CD4-positive, alpha-beta T cell treated with Interferon alpha-2 for 1 hour (primary cell): ENCODE measurements around the gene LCE2D.

Source experiments
- DNase-seq, 2 donors: peaks; one replicate each; pipeline ENCODE4 v3.0.0-alpha.2; 2020 to 2022

LCE2D gene

DNA sequence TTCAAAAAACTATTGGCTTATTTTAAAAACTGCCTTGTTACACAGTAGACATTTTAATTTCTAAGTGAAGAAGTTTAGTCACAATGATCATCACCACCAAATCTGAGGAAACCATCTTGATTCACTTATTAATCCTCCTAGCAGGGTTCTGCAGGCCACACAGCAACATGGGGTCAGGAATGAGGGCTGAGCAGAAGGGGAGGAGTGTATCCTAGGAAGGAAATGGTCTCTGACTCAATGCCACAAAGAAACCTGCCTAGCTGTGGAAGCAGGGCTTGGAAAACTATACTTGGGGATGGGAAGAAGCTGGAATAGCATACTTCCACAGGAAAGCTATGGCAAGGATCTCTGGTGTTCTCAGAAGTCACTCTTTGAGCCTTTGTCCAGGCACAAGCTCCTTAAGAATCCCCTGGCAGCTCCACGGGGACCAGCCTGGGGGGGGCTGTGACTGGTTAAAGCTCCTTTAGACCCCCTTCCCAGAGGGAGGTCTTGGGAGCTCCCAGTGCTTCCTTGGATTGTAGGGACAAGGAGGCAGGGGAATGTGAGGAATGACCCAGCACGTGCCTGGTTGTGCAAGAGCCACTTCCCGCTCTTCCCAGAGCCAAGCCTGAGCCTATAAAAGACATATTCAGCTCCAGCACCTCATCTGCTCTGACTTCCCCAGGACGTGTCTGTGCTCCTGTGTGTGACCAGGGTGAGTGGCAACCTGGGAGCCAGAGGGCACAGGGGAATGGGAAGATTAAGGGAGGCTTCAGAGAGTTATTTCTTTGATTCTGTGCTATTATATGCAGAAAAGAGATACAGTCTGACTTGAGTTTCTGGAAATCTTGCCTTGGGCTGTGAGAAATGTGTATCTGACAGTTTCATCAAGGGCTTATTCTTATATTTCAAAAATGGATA, 34.8 kb downstream of the LCE2D start, which contains the start of gene LCE2A:
Gene LCE2A (plus strand): TSS at position 645 of the 900 bp plus-strand sequence. CDS start 557 bp downstream, outside the sequence.
- no peak for DNase-seq

GRCh38 chr1:152699746-152700145, 36.6 kb downstream of the LCE2D start:
- no peak for DNase-seq

DNA sequence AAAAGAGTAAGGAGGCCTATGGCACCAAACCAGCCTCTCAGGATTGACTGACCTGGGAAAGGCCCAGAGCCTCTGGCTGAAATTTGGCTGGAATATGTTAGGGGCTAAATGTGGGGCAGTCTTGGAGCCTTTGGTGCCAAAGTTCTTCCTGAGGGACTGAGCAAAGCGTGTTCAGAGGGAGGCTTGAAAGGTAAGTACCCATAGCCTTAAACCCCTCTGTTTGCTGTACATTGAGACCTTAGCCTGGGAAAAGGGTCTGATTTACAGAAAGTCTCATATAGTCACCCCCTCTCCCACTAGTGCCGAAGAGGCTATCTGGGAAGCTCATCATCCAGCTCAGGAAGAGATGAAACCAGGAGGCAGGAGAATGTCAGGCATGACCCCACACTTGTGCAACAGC, 44.7 kb downstream of the LCE2D start, which contains the start of gene LCE4A:
Gene LCE4A (plus strand): TSS at position 301 of the 400 bp plus-strand sequence. CDS start 916 bp downstream, outside the sequence.
- DNase-seq, result no peak
